ENCODE results near the gene ADAMTS16. TPM values are rescaled to one million over a fixed set of nuclear protein-coding genes. Genes with fewer than 3 reads are reported as not detected.

The ADAMTS16 gene
- total RNA-seq, 1 donor, result 0.27 TPM

DNA sequence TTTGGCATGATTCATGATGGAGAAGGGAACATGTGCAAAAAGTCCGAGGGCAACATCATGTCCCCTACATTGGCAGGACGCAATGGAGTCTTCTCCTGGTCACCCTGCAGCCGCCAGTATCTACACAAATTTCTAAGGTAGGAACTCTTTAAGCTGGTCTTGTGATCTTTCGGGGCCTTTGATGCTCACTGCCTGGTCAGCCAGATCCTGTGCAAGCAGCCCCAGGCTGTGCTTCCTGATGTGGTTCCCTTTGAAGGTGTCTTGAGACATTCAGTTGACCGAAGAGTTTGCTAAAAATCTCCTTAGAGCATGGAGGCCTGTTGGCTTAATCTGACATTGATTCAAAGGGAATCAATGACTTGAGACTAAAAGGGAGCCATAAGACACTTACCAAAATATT, 60.0 kb downstream of the ADAMTS16 start:
- DNase-seq (ENCODE audit: low read depth), result no peak
- TF ChIP-seq CTCF (IDR thresholded peaks at IDR 0.05; ENCODE audit: insufficient read depth, low read length), result no peak
- no peak overlapping the region for H3K4me3 ChIP-seq (ENCODE audit: low read depth, low read length)

DNA sequence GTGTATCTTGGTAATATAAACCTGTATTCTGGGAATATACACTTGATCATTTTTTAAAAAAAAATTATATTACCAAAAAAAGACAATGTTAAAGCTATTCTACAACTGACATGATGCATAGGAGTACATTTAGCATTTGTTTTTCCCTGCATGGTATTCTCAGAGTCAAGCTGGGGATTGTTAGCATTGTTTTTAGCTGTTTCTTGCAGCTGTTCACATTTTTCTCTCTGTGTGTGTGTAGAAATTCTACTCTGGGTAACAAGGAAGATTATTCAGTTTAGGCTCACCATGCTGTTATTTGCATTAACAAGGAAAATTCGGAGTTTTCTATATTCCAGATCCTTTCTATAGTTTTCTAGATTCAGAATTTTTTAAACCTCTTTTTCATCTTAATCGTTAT, 62.2 kb downstream of the ADAMTS16 start:
- no peak overlapping the region for H3K4me3 ChIP-seq (ENCODE audit: low read depth, low read length)
- TF ChIP-seq CTCF (IDR thresholded peaks at IDR 0.05; ENCODE audit: insufficient read depth, low read length), result no peak
- DNase-seq (ENCODE audit: low read depth), result no peak

DNA sequence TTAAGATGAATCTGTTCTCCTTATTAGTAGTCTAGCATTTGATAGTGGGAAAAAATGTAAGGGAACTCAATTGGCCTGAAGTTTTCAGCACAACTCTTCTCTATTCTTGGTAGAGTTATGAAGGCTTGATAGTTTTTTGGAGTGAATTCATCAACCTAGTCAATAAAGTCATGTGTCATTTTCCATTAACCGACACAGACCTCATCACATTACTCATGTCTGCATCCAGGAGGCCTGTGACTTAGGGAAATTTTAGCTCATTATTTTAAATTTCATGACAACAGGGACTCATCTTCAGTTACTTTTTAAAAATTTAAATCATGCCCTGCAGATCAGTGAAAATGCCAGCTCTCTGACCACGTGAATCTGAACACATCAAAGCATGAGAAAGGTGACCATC, 63.3 kb downstream of the ADAMTS16 start:
- no peak for TF ChIP-seq CTCF (IDR thresholded peaks at IDR 0.05; ENCODE audit: insufficient read depth, low read length)
- DNase-seq (ENCODE audit: low read depth), result no peak
- no peak overlapping the region for H3K4me3 ChIP-seq (ENCODE audit: low read depth, low read length)

- no peak for DNase-seq (ENCODE audit: low read depth)
- H3K4me3 ChIP-seq (ENCODE audit: low read depth, low read length), result no peak overlapping the region
- TF ChIP-seq CTCF (IDR thresholded peaks at IDR 0.05; ENCODE audit: insufficient read depth, low read length), result no peak
Observed at GRCh38 chr5:5207828-5208227, 67.7 kb downstream of the ADAMTS16 start.

GRCh38 chr5:5209089-5209488, 69.0 kb downstream of the ADAMTS16 start:
- peak; percentile 90 for DNase-seq (ENCODE audit: low read depth)
- no peak for TF ChIP-seq CTCF (IDR thresholded peaks at IDR 0.05; ENCODE audit: insufficient read depth, low read length)
- H3K4me3 ChIP-seq (ENCODE audit: low read depth, low read length), result no peak overlapping the region

DNA sequence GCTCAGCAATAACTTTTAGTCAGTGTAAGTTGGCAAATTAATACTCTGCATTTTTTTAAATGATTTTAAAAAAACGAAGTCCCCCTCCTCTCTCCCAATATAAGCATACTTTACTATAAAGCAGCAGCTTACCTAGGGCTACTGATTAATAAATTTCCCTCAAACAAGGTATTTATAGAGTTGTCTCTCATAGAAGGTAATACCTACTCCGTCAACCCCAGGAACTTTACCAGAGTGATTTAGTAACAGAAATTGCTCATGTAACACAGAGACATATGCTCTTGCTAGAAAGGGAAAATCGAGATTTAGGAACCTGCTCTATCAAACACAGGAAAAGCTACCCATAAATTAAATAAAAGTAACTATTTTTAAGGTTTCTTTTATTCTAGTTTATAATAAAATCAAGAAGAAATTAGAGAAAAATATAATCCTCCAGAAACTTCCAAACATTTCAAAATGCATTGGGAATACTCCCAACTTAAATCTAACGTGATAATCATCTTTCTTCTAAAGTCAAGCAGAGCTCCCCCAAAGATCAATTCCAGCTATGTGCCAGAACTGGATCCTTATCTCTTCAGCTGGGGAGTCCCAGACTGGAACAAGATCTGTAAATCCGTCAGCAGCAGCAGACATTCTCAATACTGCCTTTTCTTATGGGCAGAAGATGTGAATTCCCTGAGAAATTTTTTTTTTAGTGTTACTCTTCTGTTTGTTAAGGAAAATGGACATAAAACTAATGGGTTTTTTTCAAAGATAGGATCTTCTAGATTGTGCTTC, 69.6 kb downstream of the ADAMTS16 start:
- H3K4me3 ChIP-seq (ENCODE audit: low read depth, low read length), result no peak overlapping the region
- TF ChIP-seq CTCF (IDR thresholded peaks at IDR 0.05; ENCODE audit: insufficient read depth, low read length), result no peak

DNA sequence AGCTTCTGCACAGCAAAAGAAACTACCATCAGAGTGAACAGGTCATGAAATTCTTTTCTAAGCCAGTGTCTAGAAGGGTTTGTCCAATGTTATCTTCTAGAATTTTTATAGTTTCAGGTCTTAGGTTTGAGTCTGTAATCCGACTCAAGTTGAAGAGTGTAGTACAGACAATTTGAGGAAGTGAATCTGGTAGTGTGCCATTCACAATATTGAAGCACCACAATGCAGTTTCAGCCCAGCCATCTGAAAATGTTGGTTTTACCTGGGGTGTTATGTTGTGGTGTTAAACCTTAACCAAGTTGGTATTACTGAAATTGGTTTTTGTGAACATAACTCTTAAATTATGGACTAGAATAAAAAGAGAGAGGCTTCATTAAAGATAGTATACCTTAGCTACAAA, 77.2 kb downstream of the ADAMTS16 start:
- TF ChIP-seq CTCF (IDR thresholded peaks at IDR 0.05; ENCODE audit: insufficient read depth, low read length), result no peak
- H3K4me3 ChIP-seq (ENCODE audit: low read depth, low read length), result no peak overlapping the region
- no peak for DNase-seq (ENCODE audit: low read depth)

More for the DNA sequence above, 69.6 kb downstream of the ADAMTS16 start:
- no peak for DNase-seq (ENCODE audit: low read depth)
